Upper lobe of left lung (tissue), 6 donors: Measurements from ENCODE around the gene COX10. TPM values are rescaled to one million over a fixed set of nuclear protein-coding genes. Genes with fewer than 3 reads are reported as not detected.

Experiments
- ATAC-seq, 2 donors: fragments of 200-7000 bp; cut with Tn5 transposase; one replicate each; pipeline ENCODE4 v1.9.1; 2022; ENCODE audit warnings: mild to moderate bottlenecking in 2 of 2, moderate library complexity in 2 of 2; ENCODE audit not compliant: low FRiP score in 2 of 2
- DNase-seq, 2 donors: peaks; one replicate each; pipeline ENCODE4 v3.0.0-alpha.2; 2019 to 2020
- H3K27ac ChIP-seq, 4 donors: fragments of 200-600 bp; sonication (generic); one replicate each; pipeline ENCODE4 v1.5.1; 2016 to 2019
- H3K27me3 ChIP-seq, 4 donors: fragments of 200-600 bp; sonication (generic); one replicate each; pipeline ENCODE4 v1.5.1; 2017 to 2019
- H3K36me3 ChIP-seq, 4 donors: fragments of 200-600 bp; sonication (generic); one replicate each; pipeline ENCODE4 v1.5.1; 2016 to 2019
- H3K4me1 ChIP-seq, 4 donors: fragments of 200-600 bp; sonication (generic); one replicate each; pipeline ENCODE4 v1.5.1; 2018 to 2019
- H3K4me3 ChIP-seq, 4 donors: fragments of 200-600 bp; sonication (generic); one replicate each; pipeline ENCODE4 v1.5.1; 2017 to 2019; ENCODE audit warnings: mild to moderate bottlenecking in 2 of 4, moderate library complexity in 1 of 4
- H3K9me3 ChIP-seq, 4 donors: fragments of 200-600 bp; sonication (generic); one replicate each; pipeline ENCODE4 v1.5.1; 2018 to 2019
- CTCF ChIP-seq, 6 experiments: fragments of 450-650 bp in 4 of 6; fragments of 200-600 bp in 2 of 6; sonication (generic) in 2 of 6; IDR thresholded peaks; one replicate each; pipeline ENCODE4 v1.5.1; 2016 to 2019; ENCODE audit warnings: antibody characterized with exemption in 6 of 6
- EP300 ChIP-seq, 4 donors: sonication (generic); formaldehyde crosslinking; IDR thresholded peaks; one replicate each; pipeline ENCODE4 v1.5.1; 2017; ENCODE audit warnings: antibody characterized with exemption in 4 of 4, control low read depth in 2 of 4
- POLR2A ChIP-seq, 4 donors: fragments of 450-650 bp; IDR thresholded peaks; one replicate each; pipeline ENCODE4 v1.5.1; 2016 to 2017; ENCODE audit warnings: antibody characterized with exemption in 4 of 4, mild to moderate bottlenecking in 2 of 4
- POLR2AphosphoS5 ChIP-seq, 2 donors: sonication (generic); formaldehyde crosslinking; IDR thresholded peaks; one replicate each; pipeline ENCODE4 v1.5.1; 2017; ENCODE audit warnings: antibody characterized with exemption in 2 of 2
- WGBS, 2 donors: methylation state at CpG; one replicate each; pipeline ENCODE4 v1.1.5; 2017 to 2018; 5-methylcytosine and 5-hydroxymethylcytosine counted together
- total RNA-seq, 6 donors: library from RNA; depleted of rRNA in 4 of 6; stranded (reverse); fragments of >200 nt in 4 of 6; gene quantifications; one replicate each; pipeline versions ENCODE4 v1.1.0 to v1.2.1, GENCODE V29; 2016 to 2021
- donor health status: DM: no; HTN: no; CAD: no; lungs with moderate emphysema.
- donor health status: DM: no; HTN: yes; CAD: no; lungs with severe emphysema.

Gene COX10
- total RNA-seq, 6 donors from 2014 or later, result 6.0 to 26.7 (median 16.3) TPM

- Histone ChIP-seq H3K27ac (no peak overlapping the region), H3K4me3 (no peak overlapping the region), H3K36me3 (no peaks in the 10 kb centered on the region), H3K4me1 (peaks cover 0 to 13% (median 9%) of the 10 kb centered on the region in 4 donors), H3K9me3 (no peaks in the 10 kb centered on the region), H3K27me3 (no peaks in the 10 kb centered on the region)
- DNase-seq (no peak), ATAC-seq (no peak)
- TF ChIP-seq POLR2A (IDR thresholded peaks at IDR 0.05) (no peak), CTCF (IDR thresholded peaks at IDR 0.05) (no peak), EP300 (IDR thresholded peaks at IDR 0.05) (no peak), POLR2AphosphoS5 (IDR thresholded peaks at IDR 0.05) (no peak)
- WGBS, 2 donors, result 78 to 92% methylated on average over 2 of the region's 2 CpGs
These were observed 11.3 kb upstream of the COX10 start for GRCh38 chr17:14058051-14058450.

DNA sequence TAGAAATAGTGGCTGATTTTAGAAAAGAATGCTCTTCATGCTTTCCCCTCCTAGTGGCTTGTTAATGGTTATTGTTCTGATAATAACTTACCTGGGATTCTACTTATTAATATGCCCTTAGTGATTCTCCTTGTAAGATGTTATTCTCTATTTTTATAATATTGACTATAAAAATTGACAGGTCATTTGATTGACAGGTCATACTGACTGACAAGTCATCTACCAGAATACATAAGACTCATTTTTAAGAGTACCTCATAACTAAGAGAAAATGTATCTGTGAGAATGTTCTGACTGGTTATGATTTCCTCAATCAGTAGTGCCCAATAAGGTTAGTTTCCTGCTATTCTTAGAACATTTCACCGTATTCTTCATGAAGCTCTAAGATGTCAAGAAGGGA is 8.6 kb upstream of the COX10 start:
- Histone ChIP-seq H3K36me3 (no peaks in the 10 kb centered on the region), H3K27me3 (no peaks in the 10 kb centered on the region), H3K4me1 (peaks cover 0 to 13% (median 10%) of the 10 kb centered on the region in 4 donors), H3K4me3 (no peak overlapping the region), H3K27ac (no peak overlapping the region), H3K9me3 (no peaks in the 10 kb centered on the region)
- 91 to 100% methylated on average over 1 of the region's 1 CpG for WGBS, 2 donors
- ATAC-seq, result no peak
- TF ChIP-seq POLR2A (IDR thresholded peaks at IDR 0.05) (no peak), POLR2AphosphoS5 (IDR thresholded peaks at IDR 0.05) (no peak), EP300 (IDR thresholded peaks at IDR 0.05) (no peak), CTCF (IDR thresholded peaks at IDR 0.05) (no peak)
- no peak for DNase-seq

- Histone ChIP-seq H3K4me1 (peaks cover 0 to 13% (median 10%) of the 10 kb centered on the region in 4 donors), H3K27ac (peak overlapping the region in 3 of 4 donors; percentile 25 to 51 (median 28)), H3K27me3 (no peaks in the 10 kb centered on the region), H3K4me3 (no peak overlapping the region), H3K36me3 (no peaks in the 10 kb centered on the region), H3K9me3 (no peaks in the 10 kb centered on the region)
- WGBS, 2 donors, result 59 to 70% methylated on average over 9 to 10 of the region's 10 CpGs
- TF ChIP-seq CTCF (IDR thresholded peaks at IDR 0.05) (peak in 1 of 6 experiments; percentile 18), POLR2A (IDR thresholded peaks at IDR 0.05) (no peak), EP300 (IDR thresholded peaks at IDR 0.05) (no peak), POLR2AphosphoS5 (IDR thresholded peaks at IDR 0.05) (peak in 1 of 2 donors; percentile 18)
- peak; percentile 67 to 80 for ATAC-seq
- DNase-seq, result peak in 1 of 2 donors; percentile 79
These were observed 7.4 kb upstream of the COX10 start for GRCh38 chr17:14061666-14062560.

DNA sequence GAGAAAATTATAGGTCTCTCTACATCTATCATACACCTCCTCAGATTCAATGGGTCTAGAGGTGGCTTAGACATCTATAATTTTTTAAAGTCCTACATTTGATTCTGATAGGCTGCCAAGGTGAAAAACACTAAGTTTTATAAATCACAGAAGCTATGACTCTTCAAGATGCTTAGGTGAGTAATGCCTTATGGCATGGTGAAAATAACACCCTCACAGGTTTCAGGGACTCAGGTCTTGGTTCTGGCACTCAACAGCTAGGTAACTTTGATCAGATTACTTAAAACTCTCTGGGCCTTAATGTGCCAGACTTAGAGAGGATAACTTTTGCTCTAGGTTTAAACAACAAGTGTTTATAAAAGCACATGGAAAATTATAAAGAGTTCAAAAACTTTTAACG is 2.0 kb upstream of the COX10 start:
- Histone ChIP-seq H3K9me3 (no peaks in the 10 kb centered on the region), H3K27me3 (no peaks in the 10 kb centered on the region), H3K4me3 (no peak overlapping the region), H3K36me3 (no peaks in the 10 kb centered on the region), H3K27ac (no peak overlapping the region), H3K4me1 (peaks cover 20 to 29% (median 26%) of the 10 kb centered on the region in 4 donors)
- ATAC-seq (no peak), DNase-seq (no peak)
- TF ChIP-seq CTCF (IDR thresholded peaks at IDR 0.05), result no peak
- TF ChIP-seq POLR2A (IDR thresholded peaks at IDR 0.05), result no peak
- TF ChIP-seq EP300 (IDR thresholded peaks at IDR 0.05), result no peak
- no peak for TF ChIP-seq POLR2AphosphoS5 (IDR thresholded peaks at IDR 0.05)
- WGBS, 2 donors, result 90 to 92% methylated on average over 1 of the region's 1 CpG
